Stimulated activated CD8-positive, alpha-beta memory T cell treated with anti-CD3 and anti-CD28 coated beads, Interleukin-2, amount 100 ng/mL, for 1 hour (primary cell): ENCODE results near the gene TAS2R60.
"Not testable (repeated sequence)": the region's sequence is repeated elsewhere in the genome, so short reads cannot be mapped to it uniquely, and the experiment has no call there.

Experiments
- DNase-seq, 2 donors: peaks; one replicate each; pipeline ENCODE4 v3.0.0-alpha.2; 2020; ENCODE audit warnings: low read depth in 2 of 2

TAS2R60 gene

GRCh38 chr7:143439866-143440265 lies 3.4 kb upstream of the TAS2R60 start:
- DNase-seq, result no peak

- DNase-seq, result no peak
These were observed 970 bp downstream of the TAS2R60 start for GRCh38 chr7:143444063-143444782.

GRCh38 chr7:143444785-143445184 lies 1.5 kb downstream of the TAS2R60 start:
- DNase-seq, result no peak

GRCh38 chr7:143447466-143447865 lies 4.2 kb downstream of the TAS2R60 start:
- no peak for DNase-seq

DNA sequence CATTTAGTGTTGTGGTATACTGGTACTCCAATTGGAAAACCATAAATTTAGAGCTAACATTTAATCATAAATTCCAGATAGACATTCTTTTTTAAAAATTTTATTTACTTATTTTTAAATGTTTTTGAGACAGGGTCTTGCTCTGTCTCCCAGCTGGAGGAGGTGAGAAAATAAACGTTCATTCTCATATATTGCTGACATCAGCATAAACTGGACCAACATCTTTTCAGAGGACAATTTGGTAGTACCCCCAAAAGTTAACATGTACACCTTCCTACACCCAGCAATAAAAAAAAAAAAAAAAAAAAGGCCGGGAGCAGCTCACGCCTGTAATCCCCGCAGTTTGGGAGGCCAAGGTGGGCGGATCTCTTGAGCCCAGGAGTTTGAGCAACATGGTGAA lies 5.2 kb downstream of the TAS2R60 start:
- no peak for DNase-seq

DNA sequence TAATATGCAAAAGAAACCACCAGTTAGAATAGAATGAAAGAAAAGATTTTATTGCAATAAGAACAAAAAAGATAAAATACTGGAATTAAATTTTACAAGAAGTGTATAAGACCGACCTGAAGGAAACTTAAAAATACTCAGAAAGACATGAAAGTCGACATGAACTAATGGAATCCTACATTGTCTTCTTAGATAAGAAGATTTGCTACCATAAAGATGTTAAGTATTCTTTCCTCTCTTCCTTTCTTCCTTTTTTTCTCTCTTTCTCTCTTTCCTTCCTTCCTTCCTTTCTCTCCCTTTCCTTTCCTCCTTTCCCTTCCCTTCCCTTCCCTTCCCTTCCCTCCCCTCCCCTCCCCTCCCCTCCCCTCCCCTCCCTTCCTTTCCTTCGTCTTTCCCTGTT lies 6.5 kb downstream of the TAS2R60 start:
- no peak for DNase-seq

DNA sequence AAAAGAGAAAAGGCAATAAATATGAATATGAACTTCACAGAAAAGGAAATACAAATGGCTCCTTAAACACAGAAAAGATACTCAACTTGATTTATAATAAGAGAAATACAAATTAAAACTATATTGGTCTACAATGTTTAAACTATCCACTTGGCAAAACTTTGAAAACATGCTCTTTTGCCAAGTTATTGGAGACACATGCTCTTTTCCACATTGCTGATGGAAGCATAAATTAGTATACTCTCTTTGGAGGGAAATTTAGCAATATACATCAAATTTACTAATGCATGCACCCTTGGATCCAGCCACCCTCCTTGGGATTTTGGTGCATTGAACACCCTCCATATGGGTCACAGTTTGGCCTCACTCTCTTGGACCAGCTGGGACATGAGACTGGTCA lies 7.9 kb downstream of the TAS2R60 start:
- no peak for DNase-seq

DNA sequence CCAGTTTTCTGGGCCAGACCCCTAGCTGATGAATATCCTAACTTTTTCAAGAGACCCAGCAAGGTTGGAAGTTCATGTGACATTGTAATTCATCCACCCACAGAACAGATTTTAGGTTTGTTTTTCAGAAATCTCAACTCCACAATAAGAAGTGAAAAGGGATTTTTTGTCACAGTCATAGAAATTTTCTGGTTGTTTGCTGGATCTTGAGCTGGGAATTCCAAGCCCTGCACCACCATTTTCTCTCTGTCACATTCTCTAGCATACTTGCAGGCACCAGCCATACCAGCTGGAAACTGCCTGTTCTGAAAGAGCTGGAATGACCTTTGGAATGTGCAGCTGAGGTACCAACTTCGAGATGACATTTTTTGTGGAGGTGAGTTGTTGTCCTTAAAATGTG lies 8.5 kb downstream of the TAS2R60 start:
- no peak for DNase-seq

DNA sequence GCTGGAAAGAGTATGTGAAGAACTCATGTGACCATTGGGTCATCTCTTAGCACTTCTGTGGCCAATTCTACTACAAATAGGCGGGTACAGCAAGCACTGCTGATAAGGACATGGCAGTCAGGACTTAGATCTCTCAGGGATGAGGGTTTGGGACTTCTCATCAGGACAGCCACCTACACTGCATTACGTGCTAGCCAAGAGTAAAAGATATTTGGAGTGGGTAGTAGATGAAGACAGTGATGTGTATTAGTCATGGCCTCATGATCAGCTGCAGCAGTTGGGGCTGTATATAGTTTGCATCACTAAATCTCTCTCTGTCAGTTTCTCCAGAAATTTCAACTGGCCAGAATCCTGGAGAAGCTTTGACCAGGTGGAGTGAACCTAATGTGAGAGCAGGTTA lies 9.2 kb downstream of the TAS2R60 start:
- no peak for DNase-seq

DNA sequence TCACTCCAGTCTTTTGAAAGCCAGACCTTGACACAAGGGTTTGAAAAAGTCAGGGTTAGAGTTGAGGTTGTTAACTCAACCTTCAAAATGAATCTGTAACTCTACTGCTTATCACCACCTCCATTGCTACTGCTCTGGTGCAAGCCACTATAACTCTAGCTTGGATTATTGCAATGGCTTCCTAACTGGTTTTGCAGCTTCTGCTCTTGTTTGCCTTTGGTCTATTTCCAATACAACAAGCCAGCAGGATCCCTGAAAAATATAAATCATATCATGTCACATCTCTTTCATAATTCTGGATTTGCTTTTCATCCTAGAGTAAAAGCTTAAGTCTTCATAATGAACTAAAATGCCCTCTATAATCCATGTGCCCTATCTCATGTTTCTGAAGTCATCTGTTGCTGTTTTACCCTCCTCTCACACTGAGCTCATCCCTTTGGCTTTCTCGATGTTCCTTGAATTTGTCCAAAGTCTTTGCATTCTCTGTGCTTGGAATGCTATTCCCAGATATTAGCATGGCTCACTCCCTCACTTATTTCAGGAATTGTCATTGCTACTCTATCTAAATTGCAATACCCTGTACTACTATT lies 10.9 kb downstream of the TAS2R60 start:
- no peak for DNase-seq

DNA sequence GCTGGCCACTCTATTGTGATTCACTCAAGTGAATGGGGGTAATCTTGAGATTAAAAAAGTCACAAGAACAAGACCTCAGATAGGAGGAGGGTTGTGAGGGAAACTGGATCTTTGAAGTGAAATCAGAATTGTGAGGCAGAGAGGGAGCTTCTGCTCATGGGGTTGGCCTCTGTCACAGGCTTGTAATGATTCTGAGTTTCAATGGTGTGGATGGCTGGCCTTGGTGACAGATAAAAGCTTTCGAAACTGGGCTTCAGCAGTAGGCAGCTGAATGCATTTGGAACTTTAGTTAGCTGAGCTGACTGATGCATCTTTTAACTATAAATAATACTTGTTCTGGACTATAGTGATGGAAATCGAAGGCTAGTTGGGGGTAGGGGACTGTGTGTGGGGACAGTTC lies 12.2 kb downstream of the TAS2R60 start:
- DNase-seq, result no peak

DNA sequence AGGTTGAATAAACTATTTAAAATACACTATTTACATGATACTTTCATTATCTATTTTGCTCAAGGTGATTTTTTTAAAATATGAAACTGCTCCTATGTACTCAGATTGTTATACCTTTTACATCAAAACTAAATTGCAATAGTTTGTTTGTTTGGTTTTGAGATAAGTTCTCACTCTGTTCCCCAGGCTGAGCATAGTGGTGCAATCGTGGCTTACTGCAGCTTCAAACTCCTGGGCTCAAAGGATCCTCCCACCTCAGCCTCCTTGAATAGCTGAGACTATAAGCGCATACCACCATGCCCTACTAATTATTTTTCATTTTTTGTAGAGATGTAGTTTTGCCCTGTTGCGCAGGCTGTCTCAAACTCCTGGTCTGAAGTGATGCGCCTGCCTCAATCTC lies 12.7 kb downstream of the TAS2R60 start:
- DNase-seq, result no peak

GRCh38 chr7:143456992-143457793 lies 13.9 kb downstream of the TAS2R60 start:
- DNase-seq, result no peak

- DNase-seq, result no peak
These were observed 15.0 kb downstream of the TAS2R60 start for GRCh38 chr7:143458263-143458662.

- no peak for DNase-seq
These were observed 15.4 kb downstream of the TAS2R60 start for GRCh38 chr7:143458681-143459080.

GRCh38 chr7:143459359-143459758 lies 16.1 kb downstream of the TAS2R60 start:
- DNase-seq, result no peak

DNA sequence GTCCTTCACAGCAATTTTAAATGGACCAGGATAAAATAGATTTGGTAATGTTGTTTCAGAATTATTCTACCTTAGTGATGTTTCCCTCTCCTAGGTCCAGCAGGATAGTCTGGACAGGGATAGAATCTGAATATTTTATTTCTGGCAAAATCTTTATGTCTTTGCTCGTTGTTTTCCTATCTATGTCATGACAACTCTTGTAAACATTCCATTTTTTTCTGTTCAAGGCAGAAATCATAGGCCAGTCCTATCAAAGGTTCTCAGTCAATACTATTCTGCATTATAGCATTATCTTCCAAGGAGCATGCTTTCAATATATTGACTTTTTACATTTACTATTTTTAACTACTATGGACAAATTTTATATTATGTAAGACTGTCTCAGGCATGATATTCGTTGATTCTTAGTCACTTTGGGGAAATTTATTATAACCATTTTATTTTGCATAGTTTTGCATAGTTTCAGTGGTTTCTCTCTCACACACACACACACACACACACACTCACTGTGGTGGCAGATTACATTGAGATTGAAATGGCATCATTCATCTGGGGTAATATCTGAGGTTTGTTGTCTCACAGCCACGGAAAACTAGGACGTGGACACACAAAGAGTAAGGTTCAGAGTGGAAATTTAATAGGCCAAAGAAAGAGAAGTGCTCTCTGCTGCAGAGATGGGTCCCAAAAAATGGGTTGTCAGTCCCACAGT lies 17.2 kb downstream of the TAS2R60 start:
- no peak for DNase-seq

DNA sequence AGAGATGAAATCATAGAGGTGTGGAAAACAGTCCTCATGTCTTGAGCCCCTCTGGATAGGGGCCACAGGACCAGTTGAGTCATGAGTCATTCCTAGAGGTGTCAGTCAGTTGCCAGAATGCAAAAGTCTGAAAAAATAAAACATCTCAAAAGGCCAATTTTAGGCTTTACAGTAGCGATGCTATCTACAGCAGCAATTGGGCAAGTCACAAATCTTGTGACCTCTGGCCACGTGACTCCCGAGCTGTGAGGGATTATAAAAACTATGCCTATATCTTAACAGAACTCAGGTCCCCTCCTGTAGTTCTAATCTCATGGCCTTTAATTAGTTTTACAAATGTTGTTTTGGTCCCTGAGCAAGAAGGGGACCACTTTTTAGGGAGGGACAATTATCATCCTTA lies 18.8 kb downstream of the TAS2R60 start:
- DNase-seq, result no peak

GRCh38 chr7:143463556-143463955 lies 20.3 kb downstream of the TAS2R60 start:
- DNase-seq, result no peak

DNA sequence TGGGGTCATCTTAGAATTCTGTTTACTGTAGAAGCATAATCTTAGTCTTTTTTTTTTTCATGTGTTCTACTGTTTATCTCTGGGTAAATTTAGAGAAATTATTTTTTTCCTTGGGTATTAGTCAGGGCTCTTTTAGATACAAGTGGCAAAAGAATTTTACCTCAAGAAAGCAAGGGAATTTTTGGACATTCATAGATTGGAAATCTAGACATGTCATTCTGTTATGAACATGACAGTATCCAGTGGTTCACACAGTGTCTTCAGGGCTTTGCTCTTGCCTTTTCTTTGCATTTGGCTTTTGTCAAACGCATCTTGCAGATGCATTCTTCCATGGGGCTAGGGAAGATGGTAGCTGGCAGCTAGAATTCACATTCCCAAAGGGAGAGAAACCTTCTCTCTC lies 20.7 kb downstream of the TAS2R60 start:
- no peak for DNase-seq

- no peak for DNase-seq
These were observed 24.5 kb downstream of the TAS2R60 start for GRCh38 chr7:143467724-143468123.

- DNase-seq, result not testable (repeated sequence)
These were observed 28.9 kb downstream of the TAS2R60 start for GRCh38 chr7:143472071-143472689.
